ENCODE data around the gene CCNF.
"Not testable (repeated sequence)": the region's sequence is repeated elsewhere in the genome, so short reads cannot be mapped to it uniquely, and the experiment has no call there.

Gene CCNF, protein sequence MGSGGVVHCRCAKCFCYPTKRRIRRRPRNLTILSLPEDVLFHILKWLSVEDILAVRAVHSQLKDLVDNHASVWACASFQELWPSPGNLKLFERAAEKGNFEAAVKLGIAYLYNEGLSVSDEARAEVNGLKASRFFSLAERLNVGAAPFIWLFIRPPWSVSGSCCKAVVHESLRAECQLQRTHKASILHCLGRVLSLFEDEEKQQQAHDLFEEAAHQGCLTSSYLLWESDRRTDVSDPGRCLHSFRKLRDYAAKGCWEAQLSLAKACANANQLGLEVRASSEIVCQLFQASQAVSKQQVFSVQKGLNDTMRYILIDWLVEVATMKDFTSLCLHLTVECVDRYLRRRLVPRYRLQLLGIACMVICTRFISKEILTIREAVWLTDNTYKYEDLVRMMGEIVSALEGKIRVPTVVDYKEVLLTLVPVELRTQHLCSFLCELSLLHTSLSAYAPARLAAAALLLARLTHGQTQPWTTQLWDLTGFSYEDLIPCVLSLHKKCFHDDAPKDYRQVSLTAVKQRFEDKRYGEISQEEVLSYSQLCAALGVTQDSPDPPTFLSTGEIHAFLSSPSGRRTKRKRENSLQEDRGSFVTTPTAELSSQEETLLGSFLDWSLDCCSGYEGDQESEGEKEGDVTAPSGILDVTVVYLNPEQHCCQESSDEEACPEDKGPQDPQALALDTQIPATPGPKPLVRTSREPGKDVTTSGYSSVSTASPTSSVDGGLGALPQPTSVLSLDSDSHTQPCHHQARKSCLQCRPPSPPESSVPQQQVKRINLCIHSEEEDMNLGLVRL

DNA sequence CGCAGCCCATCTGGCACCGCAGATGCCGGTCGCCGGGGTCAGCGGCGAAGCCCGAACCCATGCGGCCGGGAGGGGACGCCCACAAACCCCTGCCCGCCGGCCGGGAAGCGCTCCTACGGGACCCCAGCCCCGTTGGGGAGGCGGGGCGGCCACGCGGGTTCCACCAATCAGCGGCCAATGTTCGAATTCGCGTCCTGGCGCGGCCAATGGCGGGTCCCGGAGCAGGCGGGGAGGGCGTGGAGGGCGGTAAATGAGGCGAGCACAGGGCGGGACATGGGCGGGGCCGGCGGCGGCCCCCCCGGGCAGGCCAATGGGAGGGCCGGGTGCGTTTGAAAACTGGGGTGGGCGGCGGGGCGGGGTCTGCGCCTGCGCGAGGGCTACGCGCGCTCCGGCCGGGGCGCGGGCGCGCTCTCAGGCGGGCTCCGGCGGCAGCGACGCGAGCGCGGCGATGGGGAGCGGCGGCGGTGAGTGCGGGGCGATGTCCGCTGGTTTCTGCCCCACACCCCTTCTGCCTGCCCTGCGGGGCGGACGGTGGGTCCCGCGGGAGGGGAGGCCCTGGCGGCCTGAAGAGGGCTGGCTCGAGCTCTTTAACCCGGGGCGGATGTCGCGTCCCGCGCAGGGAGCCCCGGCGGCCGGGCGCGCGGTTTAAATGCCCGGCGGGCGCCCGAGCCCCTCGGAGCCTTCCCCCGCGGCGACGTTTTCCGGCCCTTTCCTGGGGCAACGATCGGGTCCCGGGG lies at the start of gene CCNF:
Gene CCNF, plus strand, starts transcription at position 414 of the 737 bp plus-strand sequence. Its CDS starts 35 bp downstream, at position 449.
- DNase-seq (ENCODE audit: low read depth in 3 of 3, low spot score in 1 of 3) = peak; percentile 95 to 98 (median 97)

DNA sequence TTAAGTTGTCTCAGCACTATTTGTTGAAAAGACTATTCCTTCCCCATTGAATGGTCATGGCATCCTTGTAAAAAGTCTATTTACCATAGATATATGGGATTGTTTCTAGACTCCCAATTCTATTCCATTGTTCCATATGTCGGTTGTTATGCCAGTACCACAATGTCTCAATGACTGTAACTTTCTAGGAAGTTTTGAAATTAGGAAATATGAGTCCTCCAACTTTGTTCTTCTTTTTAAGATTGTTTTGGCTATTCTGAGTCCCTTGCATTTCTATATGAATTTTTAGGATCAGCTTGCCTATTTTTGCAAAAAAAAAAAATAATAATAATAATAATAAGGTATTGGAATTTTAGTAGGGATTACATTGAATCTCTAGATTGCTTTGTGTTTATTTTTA lies 45.7 kb upstream of the CCNF start:
- no peak for DNase-seq (ENCODE audit: low read depth in 3 of 3, low spot score in 1 of 3)

DNA sequence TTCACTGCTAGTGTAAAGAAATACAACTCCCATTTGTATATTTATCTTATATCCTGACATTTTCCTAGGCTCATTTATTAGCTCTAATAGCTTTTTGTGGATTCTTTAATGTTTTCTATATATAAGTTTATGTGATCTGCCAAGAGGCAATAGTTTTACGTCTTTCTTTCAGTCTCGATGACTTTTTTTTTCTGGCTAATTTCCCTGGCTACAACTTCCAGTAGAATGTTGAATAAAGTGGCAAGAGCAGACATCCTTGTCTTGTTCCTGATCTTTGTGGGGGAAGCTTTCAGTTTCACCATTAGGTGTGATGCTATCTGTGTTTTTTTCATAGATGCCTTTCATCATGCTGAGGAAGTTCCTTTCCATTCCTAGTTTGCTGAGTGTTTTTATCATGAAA lies 44.8 kb upstream of the CCNF start:
- no peak for DNase-seq (ENCODE audit: low read depth in 3 of 3, low spot score in 1 of 3)

- no peak for DNase-seq (ENCODE audit: low read depth in 3 of 3, low spot score in 1 of 3)
Observed at GRCh38 chr16:2385190-2385836, 43.9 kb upstream of the CCNF start.

DNA sequence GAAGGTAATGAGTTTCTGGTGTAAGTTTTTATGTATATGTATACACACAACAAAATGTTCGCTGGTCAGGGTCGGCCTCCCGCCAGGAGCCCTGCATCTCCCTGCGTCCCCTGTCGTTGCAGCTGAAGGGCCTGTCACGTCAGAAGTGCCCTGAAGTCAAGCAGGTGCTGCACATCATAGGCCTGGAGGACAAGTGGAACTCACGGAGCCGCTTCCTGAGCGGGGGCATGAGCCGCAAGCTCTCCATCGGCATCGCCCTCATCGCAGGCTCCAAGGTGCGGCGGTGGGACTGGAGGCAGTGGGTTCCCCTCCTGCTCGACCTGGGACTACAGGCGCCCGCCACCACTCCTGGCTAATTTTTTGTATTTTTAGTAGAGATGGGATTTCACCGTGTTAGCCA lies 43.3 kb upstream of the CCNF start:
- DNase-seq (ENCODE audit: low read depth in 3 of 3, low spot score in 1 of 3) = not testable (repeated sequence)

DNA sequence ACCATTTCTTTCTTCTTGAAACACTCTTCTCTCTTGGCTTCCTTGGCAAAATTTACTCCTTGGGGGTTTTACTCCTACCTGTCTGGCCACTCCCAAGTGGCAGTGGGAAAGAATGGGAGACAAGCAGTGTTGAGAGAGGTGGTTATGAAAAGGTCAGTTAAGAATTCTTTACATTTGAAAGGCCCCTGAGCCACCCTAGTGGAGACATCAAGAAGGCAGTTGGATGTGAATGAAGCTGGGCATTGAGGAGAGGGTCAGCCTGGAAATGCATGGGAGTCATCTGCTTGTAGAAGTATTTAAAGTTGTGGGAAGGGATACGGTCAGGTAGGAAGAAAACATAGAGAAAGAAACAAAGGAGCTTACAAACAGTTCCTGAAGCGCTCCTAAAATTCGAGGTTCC lies 42.3 kb upstream of the CCNF start:
- DNase-seq (ENCODE audit: low read depth in 3 of 3, low spot score in 1 of 3) = no peak

DNA sequence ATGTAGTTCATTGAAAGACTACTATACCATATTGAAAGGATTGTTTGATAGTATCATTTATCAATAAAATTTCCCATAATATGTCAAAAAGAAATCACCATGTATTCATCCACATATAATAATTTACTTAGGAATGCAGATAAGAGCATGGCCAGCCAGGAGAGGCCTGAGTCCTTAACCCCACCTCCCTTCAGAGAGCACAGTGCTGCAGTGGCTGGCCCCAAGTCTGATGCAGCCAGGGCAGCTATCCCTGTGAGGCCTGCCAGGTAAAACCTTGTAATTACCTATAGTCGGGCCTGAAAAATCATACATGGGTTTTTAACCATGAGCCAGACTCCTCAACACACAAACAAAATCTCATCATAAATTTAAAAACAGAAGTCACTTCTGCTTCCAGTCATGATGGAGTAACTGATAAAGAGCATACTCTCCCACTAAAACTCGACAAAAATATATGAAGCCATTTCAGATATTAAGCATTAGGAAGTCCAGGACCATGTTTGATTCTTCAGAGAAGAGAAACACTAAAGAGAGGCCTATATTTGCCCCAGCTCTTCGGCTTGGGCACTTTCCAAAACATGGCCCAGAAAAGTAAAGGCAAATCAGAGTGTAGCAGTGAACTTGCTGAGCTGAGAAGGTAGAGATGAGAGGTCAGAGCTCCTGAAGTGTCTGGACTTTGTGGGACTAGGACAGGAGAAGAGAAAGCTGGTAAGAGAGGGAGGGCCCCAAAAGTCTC lies 40.9 kb upstream of the CCNF start:
- DNase-seq (ENCODE audit: low read depth in 3 of 3, low spot score in 1 of 3) = no peak

DNA sequence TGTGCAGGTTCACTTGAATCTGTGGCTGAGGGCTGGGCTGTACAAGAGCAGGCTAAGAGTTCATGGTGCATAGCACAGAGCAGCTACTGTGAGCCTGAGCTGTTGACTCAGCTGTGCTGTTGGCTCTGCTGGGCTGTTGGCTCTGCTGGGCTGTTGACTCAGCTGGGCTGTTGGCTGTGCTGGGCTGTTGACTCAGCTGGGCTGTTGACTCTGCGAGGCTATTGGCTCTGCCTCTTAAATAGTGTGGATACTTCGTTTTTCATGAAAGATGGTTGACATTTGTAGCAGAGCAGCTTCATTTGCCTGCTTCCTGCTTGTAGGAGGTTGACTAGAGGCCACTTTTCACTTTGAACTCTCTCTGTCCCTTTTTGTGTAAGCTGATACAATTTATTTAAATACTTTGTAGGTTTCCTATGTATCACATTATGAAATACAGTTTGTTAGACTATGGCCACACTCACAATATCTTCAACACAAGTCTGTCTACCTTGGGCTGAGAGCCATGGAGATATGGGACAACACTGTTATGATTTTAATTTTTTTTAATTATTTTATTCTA lies 40.3 kb upstream of the CCNF start:
- DNase-seq (ENCODE audit: low read depth in 3 of 3, low spot score in 1 of 3) = no peak

DNA sequence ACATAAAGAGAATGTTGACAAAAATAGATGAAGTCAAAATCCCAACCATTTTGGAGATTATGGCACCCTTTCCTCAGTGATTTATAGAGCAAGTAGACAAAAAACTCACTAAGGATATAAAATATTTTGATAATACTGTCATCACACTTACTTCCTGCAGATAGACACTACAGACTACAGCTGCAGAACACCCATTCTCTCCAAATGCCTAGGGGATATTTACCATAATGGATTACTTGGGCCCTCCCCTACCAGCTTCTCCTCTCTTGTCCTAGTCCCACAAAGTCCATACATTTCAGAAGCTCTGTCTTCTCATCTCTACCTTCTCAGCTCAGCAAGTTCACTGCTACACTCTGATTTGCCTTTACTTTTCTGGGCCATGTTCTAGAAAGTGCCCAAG lies 37.2 kb upstream of the CCNF start:
- no peak for DNase-seq (ENCODE audit: low read depth in 3 of 3, low spot score in 1 of 3)

DNA sequence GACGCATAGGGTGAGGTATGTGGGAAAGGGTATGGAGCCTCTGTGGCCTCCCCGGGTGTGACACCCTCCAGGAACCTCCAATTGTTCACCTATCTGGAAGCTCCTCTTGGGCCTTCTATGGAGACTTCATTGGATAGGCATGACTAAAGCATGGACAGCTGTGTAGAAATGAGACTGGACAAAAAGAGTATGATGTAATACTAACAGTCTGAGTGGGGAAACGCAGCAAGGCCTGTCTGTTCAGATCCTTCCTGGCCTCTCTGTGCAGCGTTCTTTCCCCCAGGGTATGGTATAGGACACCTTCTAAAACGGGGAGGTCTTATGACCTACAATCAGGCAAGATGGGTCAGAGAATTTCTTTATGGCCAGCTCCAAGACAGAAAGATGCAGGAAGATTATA lies 30.7 kb upstream of the CCNF start:
- DNase-seq (ENCODE audit: low read depth in 3 of 3, low spot score in 1 of 3) = no peak

DNA sequence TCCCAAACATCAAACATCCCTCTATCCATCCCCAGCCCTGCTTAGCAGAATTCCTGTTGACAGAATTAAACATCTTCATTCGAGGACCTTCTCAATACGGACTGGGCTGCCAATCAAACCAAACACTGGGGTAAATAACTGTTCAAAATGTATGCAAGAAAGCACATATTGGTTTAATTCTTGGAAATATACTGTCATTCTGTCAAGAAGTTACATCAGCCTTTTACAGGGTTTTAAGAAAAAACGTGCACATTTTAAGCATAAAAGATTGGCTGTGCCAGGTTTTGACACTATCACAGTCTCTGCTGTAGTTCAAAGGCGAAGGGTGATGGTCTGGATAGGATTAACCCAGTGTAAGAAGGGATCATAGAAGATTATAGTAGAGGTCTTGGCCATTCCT lies 25.1 kb upstream of the CCNF start:
- DNase-seq (ENCODE audit: low read depth in 3 of 3, low spot score in 1 of 3) = no peak

GRCh38 chr16:2415085-2415484 lies 14.2 kb upstream of the CCNF start:
- no peak for DNase-seq (ENCODE audit: low read depth in 3 of 3, low spot score in 1 of 3)

- DNase-seq (ENCODE audit: low read depth in 3 of 3, low spot score in 1 of 3) = no peak
Observed at GRCh38 chr16:2420035-2420434, 9.2 kb upstream of the CCNF start.

DNA sequence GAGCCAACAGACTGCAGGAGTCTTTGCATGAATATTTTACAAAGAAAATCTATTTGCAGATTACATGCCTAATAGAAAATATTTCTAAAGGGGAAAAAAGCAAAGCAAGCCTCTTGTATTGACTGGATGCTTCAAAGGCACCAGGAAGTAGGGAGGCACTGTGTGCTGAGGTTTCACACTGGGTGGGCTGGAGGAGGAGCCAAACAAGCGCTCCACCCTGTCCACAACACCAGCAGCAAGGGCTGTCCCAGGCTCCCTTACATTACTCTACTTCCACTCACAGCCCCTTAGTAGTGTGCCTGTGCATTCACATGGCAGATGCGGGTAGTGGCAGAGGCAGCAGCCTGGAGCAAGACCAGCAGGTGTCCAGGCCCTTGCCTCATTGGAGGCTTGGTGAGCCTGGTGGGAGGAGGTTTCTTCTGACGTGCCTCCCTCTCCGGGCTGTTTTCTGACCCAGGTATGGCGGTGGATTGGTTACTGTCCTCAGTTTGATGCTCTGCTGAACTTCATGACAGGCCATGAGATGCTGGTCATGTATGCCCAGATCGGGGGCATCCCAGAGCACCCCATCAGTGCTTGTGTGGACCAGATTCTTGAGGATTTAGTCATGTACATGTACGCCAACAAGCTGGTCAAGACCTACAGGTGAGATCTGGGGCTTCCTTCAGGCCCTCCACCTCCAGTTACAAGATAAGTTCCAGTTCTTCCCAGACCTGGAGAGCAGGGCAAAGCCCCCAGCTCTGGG lies 7.0 kb upstream of the CCNF start:
- no peak for DNase-seq (ENCODE audit: low read depth in 3 of 3, low spot score in 1 of 3)

- DNase-seq (ENCODE audit: low read depth in 3 of 3, low spot score in 1 of 3) = no peak
Observed at GRCh38 chr16:2424061-2425007, 4.9 kb upstream of the CCNF start.

- DNase-seq (ENCODE audit: low read depth in 3 of 3, low spot score in 1 of 3) = no peak
Observed at GRCh38 chr16:2425008-2425518, 4.2 kb upstream of the CCNF start.

DNA sequence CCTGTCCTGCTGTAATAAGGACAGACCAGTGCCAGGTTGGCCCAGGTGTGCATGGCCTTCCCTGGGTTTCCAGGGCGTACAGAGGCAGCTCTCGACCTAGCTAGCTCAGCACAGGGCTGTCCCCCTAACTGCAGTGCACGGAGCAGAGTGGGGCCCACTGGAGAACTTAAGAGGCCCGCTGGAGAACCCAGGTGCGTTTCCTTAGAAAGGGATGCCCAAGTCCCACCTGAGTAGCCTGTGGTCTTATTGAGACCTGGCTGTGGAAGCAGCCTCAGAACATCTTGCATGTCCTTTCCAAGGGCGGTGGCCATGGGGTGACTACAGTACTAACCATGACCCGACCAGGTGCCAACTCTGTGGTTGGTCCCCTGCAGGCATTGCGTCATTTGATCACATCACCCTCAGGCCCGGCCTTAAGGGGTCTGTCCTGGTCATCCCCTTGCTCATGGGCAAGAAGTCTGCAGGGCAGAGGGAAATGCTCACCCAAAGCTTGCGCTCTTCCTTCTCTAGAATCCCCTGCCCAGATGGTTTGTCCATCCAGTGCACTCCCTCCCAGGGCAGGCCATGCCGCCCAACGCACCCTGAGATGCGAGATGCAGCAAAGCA lies 3.3 kb upstream of the CCNF start:
- no peak for DNase-seq (ENCODE audit: low read depth in 3 of 3, low spot score in 1 of 3)

DNA sequence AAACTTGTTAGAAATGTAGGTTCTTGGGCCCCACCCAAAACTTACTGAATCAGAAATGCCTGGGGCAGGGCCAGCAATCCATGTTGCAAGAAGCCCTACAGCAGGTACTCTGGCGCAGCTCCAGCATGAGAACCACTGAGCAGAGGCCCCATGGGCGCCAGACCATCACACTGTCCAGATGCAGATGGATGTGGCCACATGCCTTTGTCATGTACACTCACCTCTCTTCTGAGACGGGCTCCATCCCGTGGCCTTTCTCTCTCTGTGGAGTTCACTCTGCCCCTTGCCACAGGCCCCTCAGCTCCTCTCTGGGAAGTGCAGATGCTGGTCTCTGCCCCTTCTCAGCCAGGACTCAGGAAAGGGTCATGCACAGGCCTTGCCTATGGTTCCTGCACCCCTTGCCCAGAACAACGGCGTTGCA lies 2.3 kb upstream of the CCNF start:
- no peak for DNase-seq (ENCODE audit: low read depth in 3 of 3, low spot score in 1 of 3)
